Measurements from ENCODE around the gene LRP1-AS. TPM values are rescaled to one million over a fixed set of nuclear protein-coding genes. Genes with fewer than 3 reads are reported as not detected.
"Not testable (repeated sequence)": the region's sequence is repeated elsewhere in the genome, so short reads cannot be mapped to it uniquely, and the experiment has no call there.

The LRP1-AS gene
- total RNA-seq, 1 donor from 2014 or later: not detected

DNA sequence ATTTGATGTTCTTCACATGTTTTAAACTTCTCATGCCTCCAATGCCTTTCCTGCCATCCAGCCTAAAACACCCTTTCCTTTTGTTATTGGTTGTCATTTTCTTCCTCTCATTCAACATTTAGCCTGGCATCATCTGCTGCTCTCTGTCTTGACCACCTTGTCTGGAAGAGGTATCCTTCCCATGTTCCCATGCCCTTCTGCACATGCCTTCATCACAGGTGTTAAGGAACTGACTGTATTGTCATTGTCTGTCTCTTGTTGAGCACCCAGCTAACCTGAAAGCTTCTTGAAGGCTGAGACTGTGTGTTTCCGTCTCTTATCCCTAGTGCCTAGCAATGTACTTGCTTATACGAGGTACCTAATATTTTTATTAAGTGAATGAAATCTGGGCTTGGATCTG is 23.6 kb downstream of the LRP1-AS start:
- no peak for TF ChIP-seq EZH2 (IDR thresholded peaks at IDR 0.05; ENCODE audit: insufficient read depth, low read length)
- TF ChIP-seq, protein P1, sequence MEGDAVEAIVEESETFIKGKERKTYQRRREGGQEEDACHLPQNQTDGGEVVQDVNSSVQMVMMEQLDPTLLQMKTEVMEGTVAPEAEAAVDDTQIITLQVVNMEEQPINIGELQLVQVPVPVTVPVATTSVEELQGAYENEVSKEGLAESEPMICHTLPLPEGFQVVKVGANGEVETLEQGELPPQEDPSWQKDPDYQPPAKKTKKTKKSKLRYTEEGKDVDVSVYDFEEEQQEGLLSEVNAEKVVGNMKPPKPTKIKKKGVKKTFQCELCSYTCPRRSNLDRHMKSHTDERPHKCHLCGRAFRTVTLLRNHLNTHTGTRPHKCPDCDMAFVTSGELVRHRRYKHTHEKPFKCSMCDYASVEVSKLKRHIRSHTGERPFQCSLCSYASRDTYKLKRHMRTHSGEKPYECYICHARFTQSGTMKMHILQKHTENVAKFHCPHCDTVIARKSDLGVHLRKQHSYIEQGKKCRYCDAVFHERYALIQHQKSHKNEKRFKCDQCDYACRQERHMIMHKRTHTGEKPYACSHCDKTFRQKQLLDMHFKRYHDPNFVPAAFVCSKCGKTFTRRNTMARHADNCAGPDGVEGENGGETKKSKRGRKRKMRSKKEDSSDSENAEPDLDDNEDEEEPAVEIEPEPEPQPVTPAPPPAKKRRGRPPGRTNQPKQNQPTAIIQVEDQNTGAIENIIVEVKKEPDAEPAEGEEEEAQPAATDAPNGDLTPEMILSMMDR (IDR thresholded peaks at IDR 0.05; ENCODE audit: insufficient read depth, low read depth, low read length): no peak
- DNase-seq (ENCODE audit: low read depth) (no peak), FAIRE-seq (no peak)
- Histone ChIP-seq H2AFZ (ENCODE audit: low read depth, low read length) (no peak overlapping the region), H3K36me3 (ENCODE audit: insufficient read depth, low read length) (no peaks in the 10 kb centered on the region), H3K4me2 (ENCODE audit: low read length) (no peak overlapping the region), H3K9me3 (ENCODE audit: insufficient read depth, low read depth, low read length) (no peaks in the 10 kb centered on the region), H3K4me1 (ENCODE audit: insufficient read depth, low read length) (peaks cover 10% of the 10 kb centered on the region), H3K27ac (ENCODE audit: low read depth, low read length) (no peak overlapping the region), H3K4me3 (ENCODE audit: insufficient read depth, low read depth, low read length) (no peak overlapping the region), H3K79me2 (ENCODE audit: insufficient read depth, low read length) (peaks cover 3% of the 10 kb centered on the region), H3K9ac (ENCODE audit: low read length) (no peak overlapping the region), H3K27me3 (ENCODE audit: insufficient read depth, low read length) (no peaks in the 10 kb centered on the region), H4K20me1 (ENCODE audit: insufficient read depth, low read length) (no peaks in the 10 kb centered on the region)
- no peak overlapping the region for H3K4me3 Mint-ChIP-seq (ENCODE audit: unreplicated experiment)
- no peaks in the 10 kb centered on the region for H3K27me3 Mint-ChIP-seq (ENCODE audit: low read depth, unreplicated experiment)
- H3K9me3 Mint-ChIP-seq (ENCODE audit: unreplicated experiment): no peaks in the 10 kb centered on the region
- peaks cover 4% of the 10 kb centered on the region for H3K36me3 Mint-ChIP-seq (ENCODE audit: low read depth, unreplicated experiment)
- no peak overlapping the region for H3K27ac Mint-ChIP-seq (ENCODE audit: unreplicated experiment)
- H3K4me1 Mint-ChIP-seq (ENCODE audit: low read depth, unreplicated experiment): peaks cover 7% of the 10 kb centered on the region

DNA sequence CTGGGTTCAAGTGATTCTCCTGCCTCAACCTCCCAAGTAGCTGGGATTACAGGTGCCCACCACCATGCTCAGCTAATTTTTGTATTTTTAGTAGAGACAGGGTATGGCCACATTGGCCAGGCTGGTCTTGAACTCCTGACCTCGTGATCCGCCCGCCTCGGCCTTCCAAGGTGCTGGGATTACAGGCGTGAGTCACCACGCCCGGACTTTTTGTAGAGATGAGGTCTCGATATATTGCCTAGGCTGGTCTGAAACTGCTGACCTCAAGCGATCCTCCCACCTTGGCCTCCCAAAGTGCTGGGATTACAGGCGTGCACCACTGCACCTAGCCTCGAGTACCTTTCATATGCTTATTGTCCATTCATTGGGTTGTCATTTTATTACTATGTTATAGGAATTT is 26.7 kb downstream of the LRP1-AS start:
- H3K27ac Mint-ChIP-seq (ENCODE audit: unreplicated experiment); H4K20me1 ChIP-seq (ENCODE audit: insufficient read depth, low read length); H3K36me3 Mint-ChIP-seq (ENCODE audit: low read depth, unreplicated experiment); H3K9me3 ChIP-seq (ENCODE audit: insufficient read depth, low read depth, low read length); H3K4me2 ChIP-seq (ENCODE audit: low read length); H2AFZ ChIP-seq (ENCODE audit: low read depth, low read length); H3K27me3 Mint-ChIP-seq (ENCODE audit: low read depth, unreplicated experiment); H3K4me3 Mint-ChIP-seq (ENCODE audit: unreplicated experiment); H3K9me3 Mint-ChIP-seq (ENCODE audit: unreplicated experiment); H3K4me3 ChIP-seq (ENCODE audit: insufficient read depth, low read depth, low read length); H3K9ac ChIP-seq (ENCODE audit: low read length); DNase-seq (ENCODE audit: low read depth); FAIRE-seq; H3K79me2 ChIP-seq (ENCODE audit: insufficient read depth, low read length); H3K27ac ChIP-seq (ENCODE audit: low read depth, low read length); H3K36me3 ChIP-seq (ENCODE audit: insufficient read depth, low read length); H3K4me1 ChIP-seq (ENCODE audit: insufficient read depth, low read length); H3K27me3 ChIP-seq (ENCODE audit: insufficient read depth, low read length): not testable (repeated sequence)
- H3K4me1 Mint-ChIP-seq (ENCODE audit: low read depth, unreplicated experiment): peaks cover 10% of the 10 kb centered on the region

DNA sequence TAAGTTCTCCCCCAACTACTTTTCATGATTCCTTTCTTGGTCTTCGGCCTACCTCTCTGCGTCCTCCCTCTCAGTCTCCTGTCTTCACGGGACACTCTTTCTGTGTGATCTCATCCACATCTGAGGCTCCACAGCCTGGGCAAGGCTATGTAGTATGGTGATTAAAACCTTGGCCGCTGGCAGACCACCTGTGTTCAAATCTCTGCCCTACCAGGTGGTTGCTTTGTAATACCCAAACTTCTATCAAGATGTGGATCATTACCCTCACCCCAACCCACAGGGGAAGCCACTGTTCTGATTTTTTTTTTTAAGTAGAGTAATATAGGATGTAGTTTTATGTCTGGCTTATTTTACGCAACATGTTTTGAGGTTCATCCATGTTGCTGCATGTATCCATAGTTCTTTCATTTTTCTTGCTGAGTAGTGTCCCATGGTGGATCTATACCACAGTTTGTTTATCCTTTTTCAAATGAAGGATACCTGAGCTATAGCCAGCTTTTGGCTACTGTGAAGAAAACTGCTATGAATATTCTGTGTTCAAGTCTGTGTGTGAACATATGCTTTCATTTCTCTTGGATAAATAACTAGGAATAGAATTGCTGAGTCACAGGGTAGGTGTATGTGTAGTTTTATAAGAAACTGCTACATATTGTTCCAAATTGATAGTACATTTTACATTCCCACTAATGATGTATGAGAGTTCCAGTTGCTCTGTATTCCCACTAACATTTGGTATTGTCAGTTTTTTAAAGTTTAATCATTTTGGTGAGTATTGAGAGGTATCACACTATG is 27.9 kb downstream of the LRP1-AS start:
- H3K36me3 Mint-ChIP-seq (ENCODE audit: low read depth, unreplicated experiment): peaks cover 6% of the 10 kb centered on the region
- no peak for FAIRE-seq
- H3K9ac ChIP-seq (ENCODE audit: low read length): no peak overlapping the region

More for the DNA sequence above, 27.9 kb downstream of the LRP1-AS start:
- no peak overlapping the region for H2AFZ ChIP-seq (ENCODE audit: low read depth, low read length)
- TF ChIP-seq, protein P1 (IDR thresholded peaks at IDR 0.05; ENCODE audit: insufficient read depth, low read depth, low read length): no peak
- TF ChIP-seq EZH2 (IDR thresholded peaks at IDR 0.05; ENCODE audit: insufficient read depth, low read length): no peak
- H3K27me3 Mint-ChIP-seq (ENCODE audit: low read depth, unreplicated experiment): peaks cover 7% of the 10 kb centered on the region
- H4K20me1 ChIP-seq (ENCODE audit: insufficient read depth, low read length): no peaks in the 10 kb centered on the region
- H3K9me3 ChIP-seq (ENCODE audit: insufficient read depth, low read depth, low read length): no peaks in the 10 kb centered on the region
- no peak overlapping the region for H3K4me3 ChIP-seq (ENCODE audit: insufficient read depth, low read depth, low read length)
- H3K4me2 ChIP-seq (ENCODE audit: low read length): no peak overlapping the region
- H3K27ac ChIP-seq (ENCODE audit: low read depth, low read length): no peak overlapping the region
- H3K36me3 ChIP-seq (ENCODE audit: insufficient read depth, low read length): no peaks in the 10 kb centered on the region
- peaks cover 10% of the 10 kb centered on the region for H3K4me1 Mint-ChIP-seq (ENCODE audit: low read depth, unreplicated experiment)
- H3K4me1 ChIP-seq (ENCODE audit: insufficient read depth, low read length): peaks cover 5% of the 10 kb centered on the region
- peaks cover 1% of the 10 kb centered on the region for H3K9me3 Mint-ChIP-seq (ENCODE audit: unreplicated experiment)
- no peak overlapping the region for H3K4me3 Mint-ChIP-seq (ENCODE audit: unreplicated experiment)
- H3K79me2 ChIP-seq (ENCODE audit: insufficient read depth, low read length): no peaks in the 10 kb centered on the region
- H3K27ac Mint-ChIP-seq (ENCODE audit: unreplicated experiment): no peak overlapping the region
- no peak for DNase-seq (ENCODE audit: low read depth)
- H3K27me3 ChIP-seq (ENCODE audit: insufficient read depth, low read length): no peaks in the 10 kb centered on the region
